Measurements from ENCODE around the gene PRDM12. TPM values are rescaled to one million over a fixed set of nuclear protein-coding genes. Genes with fewer than 3 reads are reported as not detected.

PRDM12 gene
- polyA plus RNA-seq, 1 of the 3 experiments (the other 2 are of a cell fraction): 0.08 TPM

DNA sequence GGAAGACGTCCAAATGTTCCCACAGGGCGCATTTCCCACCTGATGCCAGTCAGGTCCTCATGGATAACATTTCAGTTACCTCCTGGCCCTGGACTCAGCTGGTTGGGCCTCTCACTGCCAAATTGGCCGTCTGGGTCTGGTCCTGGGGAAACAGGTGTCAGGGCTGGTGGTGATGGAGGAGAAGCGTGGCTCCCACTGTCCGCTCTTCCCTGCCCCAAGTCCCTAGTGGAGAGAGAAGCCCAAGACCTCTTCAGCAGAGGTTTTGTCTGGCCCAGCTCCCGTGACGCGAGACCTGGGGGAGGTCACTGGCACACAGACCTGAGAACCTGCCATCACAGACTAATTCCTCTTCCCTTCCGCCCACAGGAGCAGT, 27.8 kb upstream of the PRDM12 start:
- DNase-seq: no peak
- H3K9ac ChIP-seq: no peak overlapping the region
- ChIA-PET CTCF (interaction anchor here (3.2 kb wide), 1 partner anchor 46 kb away, joined by 8 read pairs; no protein-coding TSS in a partner anchor), POLR2A (no interaction called here)
- 94% methylated on average over 6 of the region's 9 CpGs for WGBS (ENCODE audit: low lambda C conversion rate)
- no peak overlapping the region for H3K4me3 ChIP-seq (ENCODE audit: low read depth in 2 of 2, low read length in 1 of 2)
- no peak overlapping the region for H3K4me2 ChIP-seq
- H3F3A ChIP-seq (replicated peaks; ENCODE audit: insufficient read depth): no peaks in the 10 kb centered on the region
- no peaks in the 10 kb centered on the region for H3K27me3 ChIP-seq (ENCODE audit: insufficient read depth)
- no peaks in the 10 kb centered on the region for H3K9me3 ChIP-seq
- TF ChIP-seq RXRA (IDR thresholded peaks at IDR 0.05; ENCODE audit: borderline replicate concordance, low read depth): no peak
- no peak for TF ChIP-seq GATA2 (CRISPR knock-in tag; IDR thresholded peaks at IDR 0.05)
- no peak for TF ChIP-seq MAX (IDR thresholded peaks at IDR 0.05; ENCODE audit: low read depth)
- TF ChIP-seq GABPA (IDR thresholded peaks at IDR 0.05; ENCODE audit: low read depth): no peak
- no peak for TF ChIP-seq NFIC (IDR thresholded peaks at IDR 0.05; ENCODE audit: borderline replicate concordance)
- peaks cover 4 to 73% of the 10 kb centered on the region in 2 experiments for H3K36me3 ChIP-seq (replicated peaks in 1 of 2; ENCODE audit: control insufficient read depth in 1 of 2, insufficient read depth in 2 of 2, low read length in 1 of 2)
- H3K9me2 ChIP-seq: no peaks in the 10 kb centered on the region
- H4K20me1 ChIP-seq (ENCODE audit: insufficient read depth): no peaks in the 10 kb centered on the region
- H3K27ac ChIP-seq (ENCODE audit: low read depth in 2 of 2, low read length in 1 of 2): no peak overlapping the region
- H2AFZ ChIP-seq (ENCODE audit: low read depth): no peak overlapping the region
- H3K4me1 ChIP-seq (ENCODE audit: control insufficient read depth in 1 of 2, insufficient read depth in 2 of 2, low read depth in 1 of 2, low read length in 1 of 2): no peaks in the 10 kb centered on the region
- no peaks in the 10 kb centered on the region for H3K79me2 ChIP-seq (ENCODE audit: insufficient read depth)

DNA sequence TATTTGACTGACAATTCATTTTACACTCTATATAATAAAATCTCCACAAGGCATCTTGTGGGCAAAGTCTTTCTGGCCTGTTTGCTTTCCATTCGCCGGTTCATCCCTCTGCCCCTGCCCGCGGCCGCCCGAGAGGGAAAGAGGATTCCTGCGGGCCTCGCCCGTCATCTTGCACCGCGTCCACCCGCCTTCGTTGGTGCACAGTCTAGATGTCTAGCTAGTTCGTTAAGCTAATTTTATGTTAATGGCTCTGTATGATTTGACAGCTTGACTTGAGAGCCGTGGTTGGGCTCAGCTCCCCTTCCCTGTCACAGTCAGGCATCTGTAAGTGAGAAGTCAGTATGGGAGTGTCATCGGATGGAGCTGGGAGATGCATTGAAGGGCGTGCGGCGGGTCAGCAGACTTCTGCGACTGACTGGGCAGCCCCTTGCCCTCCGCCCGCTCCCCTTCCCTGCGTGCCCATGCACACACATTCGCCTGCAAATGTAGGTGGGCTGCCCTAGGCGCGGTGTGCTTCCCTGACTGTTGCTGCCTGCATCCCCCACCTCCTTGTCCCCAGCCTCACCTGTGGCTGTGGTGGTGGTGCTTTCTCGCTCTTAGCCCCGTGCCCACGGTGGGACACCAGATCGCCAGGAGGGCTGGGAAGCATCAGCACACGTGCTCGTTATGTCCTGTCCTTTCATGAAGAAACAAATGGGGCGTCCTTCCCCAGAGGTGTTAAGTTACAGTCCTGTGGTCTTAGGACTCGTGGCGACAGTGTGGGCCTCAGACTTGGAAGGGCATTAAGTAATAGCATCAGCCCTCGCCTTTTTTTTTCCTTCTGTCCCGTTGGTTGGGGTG, 25.9 kb upstream of the PRDM12 start:
- no peak overlapping the region for H3K4me3 ChIP-seq (ENCODE audit: low read depth in 2 of 2, low read length in 1 of 2)
- H3K4me1 ChIP-seq (ENCODE audit: control insufficient read depth in 1 of 2, insufficient read depth in 2 of 2, low read depth in 1 of 2, low read length in 1 of 2): no peaks in the 10 kb centered on the region
- CTCF ChIA-PET: interaction anchor here (1.0 to 3.2 kb wide), 3 partner anchors 44 to 178 kb away, joined by 3 to 8 read pairs (median 4); no protein-coding TSS in a partner anchor
- no peaks in the 10 kb centered on the region for H3K9me3 ChIP-seq
- TF ChIP-seq TAF1 (IDR thresholded peaks at IDR 0.05; ENCODE audit: borderline replicate concordance, low read depth, low read length): no peak
- TF ChIP-seq, protein P1, sequence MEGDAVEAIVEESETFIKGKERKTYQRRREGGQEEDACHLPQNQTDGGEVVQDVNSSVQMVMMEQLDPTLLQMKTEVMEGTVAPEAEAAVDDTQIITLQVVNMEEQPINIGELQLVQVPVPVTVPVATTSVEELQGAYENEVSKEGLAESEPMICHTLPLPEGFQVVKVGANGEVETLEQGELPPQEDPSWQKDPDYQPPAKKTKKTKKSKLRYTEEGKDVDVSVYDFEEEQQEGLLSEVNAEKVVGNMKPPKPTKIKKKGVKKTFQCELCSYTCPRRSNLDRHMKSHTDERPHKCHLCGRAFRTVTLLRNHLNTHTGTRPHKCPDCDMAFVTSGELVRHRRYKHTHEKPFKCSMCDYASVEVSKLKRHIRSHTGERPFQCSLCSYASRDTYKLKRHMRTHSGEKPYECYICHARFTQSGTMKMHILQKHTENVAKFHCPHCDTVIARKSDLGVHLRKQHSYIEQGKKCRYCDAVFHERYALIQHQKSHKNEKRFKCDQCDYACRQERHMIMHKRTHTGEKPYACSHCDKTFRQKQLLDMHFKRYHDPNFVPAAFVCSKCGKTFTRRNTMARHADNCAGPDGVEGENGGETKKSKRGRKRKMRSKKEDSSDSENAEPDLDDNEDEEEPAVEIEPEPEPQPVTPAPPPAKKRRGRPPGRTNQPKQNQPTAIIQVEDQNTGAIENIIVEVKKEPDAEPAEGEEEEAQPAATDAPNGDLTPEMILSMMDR (IDR thresholded peaks at IDR 0.05): no peak
- no peak for TF ChIP-seq ELF1 (IDR thresholded peaks at IDR 0.05)
- TF ChIP-seq FOXM1 (IDR thresholded peaks at IDR 0.05; ENCODE audit: low read depth): no peak
- TF ChIP-seq JUND (IDR thresholded peaks at IDR 0.05): no peak
- no peaks in the 10 kb centered on the region for H3F3A ChIP-seq (replicated peaks; ENCODE audit: insufficient read depth)
- H3K36me3 ChIP-seq (replicated peaks in 1 of 2; ENCODE audit: control insufficient read depth in 1 of 2, insufficient read depth in 2 of 2, low read length in 1 of 2): peaks cover 4 to 54% of the 10 kb centered on the region in 2 experiments
- H3K9ac ChIP-seq: no peak overlapping the region
- H3K27me3 ChIP-seq (ENCODE audit: insufficient read depth): no peaks in the 10 kb centered on the region
- no peaks in the 10 kb centered on the region for H4K20me1 ChIP-seq (ENCODE audit: insufficient read depth)
- H3K4me2 ChIP-seq: no peak overlapping the region
- H3K79me2 ChIP-seq (ENCODE audit: insufficient read depth): no peaks in the 10 kb centered on the region
- WGBS (ENCODE audit: low lambda C conversion rate): 95% methylated on average over 37 of the region's 37 CpGs
- no peak for DNase-seq
- H3K9me2 ChIP-seq: no peaks in the 10 kb centered on the region
- H2AFZ ChIP-seq (ENCODE audit: low read depth): no peak overlapping the region
- H3K27ac ChIP-seq (ENCODE audit: low read depth in 2 of 2, low read length in 1 of 2): no peak overlapping the region
- POLR2A ChIA-PET: no interaction called here

Data from SK-N-SH (cell line).